Gastroesophageal sphincter (tissue), 3 donors: ENCODE data around the gene GC.

ENCODE experiments used
- EP300 ChIP-seq: sonication (generic); formaldehyde crosslinking; IDR thresholded peaks from one replicate; pipeline ENCODE4 v1.6.1; 2017; ENCODE audit warnings: antibody characterized with exemption, mild to moderate bottlenecking
- POLR2A ChIP-seq, 2 donors: fragments of 450-650 bp; IDR thresholded peaks; one replicate each; pipeline ENCODE4 v1.6.1; 2017; ENCODE audit warnings: antibody characterized with exemption in 2 of 2, mild to moderate bottlenecking in 2 of 2, moderate library complexity in 1 of 2
- POLR2AphosphoS5 ChIP-seq: sonication (generic); formaldehyde crosslinking; IDR thresholded peaks from one replicate; pipeline ENCODE4 v1.6.1; 2017; ENCODE audit warnings: antibody characterized with exemption
- TF ChIP-seq, protein P1 (sequence below), 4 experiments: fragments of 200-600 bp in 2 of 4; fragments of 450-650 bp in 2 of 4; sonication (generic) in 1 of 4; IDR thresholded peaks; one replicate each; pipeline ENCODE4 v1.5.1; 2017 to 2019; ENCODE audit warnings: antibody characterized with exemption in 4 of 4, mild to moderate bottlenecking in 2 of 4, moderate library complexity in 2 of 4

DNA sequence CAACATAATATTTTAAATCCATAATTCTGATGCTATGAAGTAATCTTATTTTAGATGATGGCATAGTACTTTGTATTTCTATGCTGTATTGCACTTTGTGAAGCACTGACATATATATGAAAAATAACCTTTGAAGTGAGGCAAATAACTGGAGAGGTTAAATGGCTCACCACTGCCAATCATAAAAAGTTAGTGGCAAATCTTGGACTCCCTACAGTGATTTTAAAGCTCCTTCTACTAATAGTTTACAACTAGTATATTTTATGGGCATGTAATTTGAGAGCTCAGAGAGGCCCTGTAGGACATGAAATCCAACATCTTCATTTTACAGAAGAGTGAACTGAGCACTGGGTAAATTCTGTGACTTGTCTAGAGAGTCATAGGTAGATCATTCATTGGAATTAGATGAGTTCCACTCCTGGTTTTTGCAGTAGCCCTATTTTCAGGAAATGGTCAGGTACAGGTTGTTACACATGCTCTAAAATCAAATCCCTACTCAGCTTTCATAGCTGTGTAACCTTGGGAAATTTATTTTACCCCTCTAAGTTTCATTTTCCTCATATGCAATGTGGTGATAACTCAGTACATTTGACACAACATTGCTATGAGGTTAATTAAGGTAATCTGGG, 804 bp upstream of the GC start:
- TF ChIP-seq, protein P1, sequence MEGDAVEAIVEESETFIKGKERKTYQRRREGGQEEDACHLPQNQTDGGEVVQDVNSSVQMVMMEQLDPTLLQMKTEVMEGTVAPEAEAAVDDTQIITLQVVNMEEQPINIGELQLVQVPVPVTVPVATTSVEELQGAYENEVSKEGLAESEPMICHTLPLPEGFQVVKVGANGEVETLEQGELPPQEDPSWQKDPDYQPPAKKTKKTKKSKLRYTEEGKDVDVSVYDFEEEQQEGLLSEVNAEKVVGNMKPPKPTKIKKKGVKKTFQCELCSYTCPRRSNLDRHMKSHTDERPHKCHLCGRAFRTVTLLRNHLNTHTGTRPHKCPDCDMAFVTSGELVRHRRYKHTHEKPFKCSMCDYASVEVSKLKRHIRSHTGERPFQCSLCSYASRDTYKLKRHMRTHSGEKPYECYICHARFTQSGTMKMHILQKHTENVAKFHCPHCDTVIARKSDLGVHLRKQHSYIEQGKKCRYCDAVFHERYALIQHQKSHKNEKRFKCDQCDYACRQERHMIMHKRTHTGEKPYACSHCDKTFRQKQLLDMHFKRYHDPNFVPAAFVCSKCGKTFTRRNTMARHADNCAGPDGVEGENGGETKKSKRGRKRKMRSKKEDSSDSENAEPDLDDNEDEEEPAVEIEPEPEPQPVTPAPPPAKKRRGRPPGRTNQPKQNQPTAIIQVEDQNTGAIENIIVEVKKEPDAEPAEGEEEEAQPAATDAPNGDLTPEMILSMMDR (IDR thresholded peaks at IDR 0.05), result no peak
- TF ChIP-seq POLR2A (IDR thresholded peaks at IDR 0.05), result no peak
- no peak for TF ChIP-seq POLR2AphosphoS5
- no peak for TF ChIP-seq EP300
